ENCODE results near the gene FYTTD1.
"Not testable (repeated sequence)": the region's sequence is repeated elsewhere in the genome, so short reads cannot be mapped to it uniquely, and the experiment has no call there.

FYTTD1 gene, protein sequence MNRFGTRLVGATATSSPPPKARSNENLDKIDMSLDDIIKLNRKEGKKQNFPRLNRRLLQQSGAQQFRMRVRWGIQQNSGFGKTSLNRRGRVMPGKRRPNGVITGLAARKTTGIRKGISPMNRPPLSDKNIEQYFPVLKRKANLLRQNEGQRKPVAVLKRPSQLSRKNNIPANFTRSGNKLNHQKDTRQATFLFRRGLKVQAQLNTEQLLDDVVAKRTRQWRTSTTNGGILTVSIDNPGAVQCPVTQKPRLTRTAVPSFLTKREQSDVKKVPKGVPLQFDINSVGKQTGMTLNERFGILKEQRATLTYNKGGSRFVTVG

DNA sequence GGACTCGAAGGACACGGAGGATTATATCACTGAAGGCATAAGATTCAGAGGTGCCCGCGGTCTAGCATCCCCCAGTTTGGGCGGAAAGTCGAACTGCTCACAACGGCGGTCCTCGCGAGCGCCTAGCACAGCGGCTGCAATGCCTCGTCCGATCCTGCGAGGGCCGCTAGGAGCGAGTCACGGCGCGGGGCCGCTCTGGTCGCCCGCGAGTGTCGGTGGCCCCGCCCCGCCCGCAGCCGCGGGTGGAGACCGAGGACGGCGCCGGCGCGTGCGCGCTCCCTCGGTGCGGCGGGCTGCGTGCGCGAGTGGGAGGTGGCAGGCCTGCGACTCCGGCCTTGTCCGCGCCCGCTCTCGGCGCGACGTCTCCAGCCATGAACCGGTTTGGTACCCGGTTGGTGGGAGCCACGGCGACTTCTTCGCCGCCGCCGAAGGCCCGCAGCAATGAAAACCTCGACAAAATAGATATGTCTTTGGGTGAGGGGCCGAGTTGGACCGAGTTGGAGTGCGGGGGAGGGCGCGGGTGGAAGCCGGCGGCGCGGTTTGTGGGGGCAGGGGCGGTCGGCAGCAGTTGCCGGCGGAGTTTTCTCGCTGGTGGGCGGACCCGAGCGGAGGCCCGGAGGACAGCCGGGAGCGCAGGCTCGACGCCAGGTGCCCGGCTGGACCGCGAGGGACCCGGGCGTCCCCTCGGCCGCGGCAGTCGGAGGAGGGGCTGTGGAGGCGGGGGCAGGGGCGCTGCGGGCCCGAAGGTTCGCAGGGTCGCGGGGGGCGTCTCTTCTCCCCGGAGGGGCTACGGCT is at the start of gene FYTTD1:
Gene FYTTD1, plus strand, starts transcription at position 283 of the 795 bp plus-strand sequence. Its CDS starts 89 bp downstream, at position 372.
- DNase-seq: peak; percentile 89

DNA sequence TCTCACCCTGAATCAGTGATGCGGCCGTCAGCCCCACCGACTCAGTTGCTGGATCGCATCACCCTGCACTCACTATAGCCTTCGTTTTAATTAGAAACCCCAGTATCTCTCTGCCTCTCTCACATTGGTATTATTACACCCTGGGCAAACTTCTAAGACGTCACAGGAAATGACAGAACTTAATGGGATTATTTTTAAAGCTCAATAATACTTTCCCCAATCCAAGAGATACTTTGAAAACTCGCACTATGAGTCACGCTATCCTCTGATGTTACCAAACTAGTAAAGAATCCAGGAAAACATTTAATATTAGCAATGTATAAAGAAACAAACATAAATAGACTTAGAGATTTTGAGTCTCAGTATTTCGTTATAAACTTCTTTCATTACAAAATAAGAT is 49.6 kb upstream of the FYTTD1 start:
- no peak for DNase-seq

DNA sequence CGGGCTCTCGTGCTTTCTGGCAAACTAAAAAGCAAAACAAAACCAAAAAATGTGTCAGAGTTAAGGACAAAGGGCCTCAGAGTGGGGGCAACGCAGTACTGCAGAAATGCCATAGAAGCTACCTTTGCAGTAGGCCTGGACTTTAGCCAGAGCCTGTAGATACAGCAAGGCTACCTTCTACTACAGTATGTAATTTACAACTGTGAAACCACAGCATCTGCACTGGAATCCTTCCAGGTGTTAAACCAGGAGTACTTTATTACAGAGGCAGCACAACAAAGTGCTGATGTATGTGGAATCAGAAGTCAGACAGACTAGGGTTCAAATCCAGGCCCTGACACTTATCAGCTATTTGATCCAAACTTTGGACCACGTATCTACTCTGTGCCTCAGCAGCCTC is 47.8 kb upstream of the FYTTD1 start:
- no peak for DNase-seq

DNA sequence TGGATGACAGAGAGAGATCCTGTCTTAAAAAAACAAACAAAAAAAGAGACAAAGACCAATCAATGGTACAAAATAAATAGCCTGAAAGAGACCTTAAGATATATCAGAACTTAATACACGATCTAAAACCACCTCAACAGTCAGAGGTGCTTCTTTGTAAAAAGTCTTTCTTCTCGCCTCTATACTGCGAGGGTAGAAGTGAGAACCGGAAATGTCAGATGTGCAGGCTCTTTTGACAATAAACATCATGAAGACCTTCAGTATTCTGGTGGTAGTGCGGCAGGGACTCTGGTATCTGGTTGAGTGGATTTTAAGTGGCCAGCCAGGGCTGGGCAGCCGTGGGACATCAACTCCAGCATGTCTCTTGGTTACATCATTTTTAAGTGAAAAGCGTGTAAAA is 43.0 kb upstream of the FYTTD1 start:
- DNase-seq: peak; percentile 25

DNA sequence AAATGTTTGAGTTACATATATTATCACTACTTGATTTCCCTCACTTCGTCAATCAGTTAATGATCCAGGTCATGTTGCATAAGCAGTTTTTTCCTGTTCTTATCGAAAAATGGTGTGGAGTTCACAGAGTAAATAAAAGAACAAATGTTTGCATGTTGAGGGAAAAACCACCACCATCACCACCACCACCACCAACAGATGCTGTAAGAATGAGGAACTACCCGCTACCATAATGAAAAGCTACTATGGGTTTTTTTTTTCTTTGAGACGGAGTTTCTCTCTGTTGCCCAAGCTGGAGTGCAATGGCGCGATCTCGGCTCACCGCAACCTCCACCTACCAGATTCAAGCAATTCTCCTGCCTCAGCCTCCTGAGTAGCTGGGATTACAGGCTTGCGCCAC is 40.5 kb upstream of the FYTTD1 start:
- DNase-seq: no peak

DNA sequence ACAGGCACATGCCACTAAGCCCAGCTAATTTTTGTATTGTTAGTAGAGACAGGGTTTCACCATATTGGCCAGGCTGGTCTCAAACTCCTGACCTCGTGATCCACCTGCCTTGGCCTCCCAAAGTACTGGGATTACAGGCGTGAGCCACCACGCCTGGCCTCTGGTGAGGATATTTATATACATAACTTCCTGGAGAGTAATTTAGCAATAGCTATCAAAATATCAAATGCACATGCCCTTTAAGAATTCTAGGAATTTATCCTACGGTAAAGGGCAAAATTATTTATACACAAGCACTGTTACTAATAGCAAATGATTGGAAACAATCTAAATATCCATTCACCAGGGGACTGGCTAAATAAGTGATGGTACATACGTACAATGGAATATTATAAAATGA is 38.7 kb upstream of the FYTTD1 start:
- not testable (repeated sequence) for DNase-seq

DNA sequence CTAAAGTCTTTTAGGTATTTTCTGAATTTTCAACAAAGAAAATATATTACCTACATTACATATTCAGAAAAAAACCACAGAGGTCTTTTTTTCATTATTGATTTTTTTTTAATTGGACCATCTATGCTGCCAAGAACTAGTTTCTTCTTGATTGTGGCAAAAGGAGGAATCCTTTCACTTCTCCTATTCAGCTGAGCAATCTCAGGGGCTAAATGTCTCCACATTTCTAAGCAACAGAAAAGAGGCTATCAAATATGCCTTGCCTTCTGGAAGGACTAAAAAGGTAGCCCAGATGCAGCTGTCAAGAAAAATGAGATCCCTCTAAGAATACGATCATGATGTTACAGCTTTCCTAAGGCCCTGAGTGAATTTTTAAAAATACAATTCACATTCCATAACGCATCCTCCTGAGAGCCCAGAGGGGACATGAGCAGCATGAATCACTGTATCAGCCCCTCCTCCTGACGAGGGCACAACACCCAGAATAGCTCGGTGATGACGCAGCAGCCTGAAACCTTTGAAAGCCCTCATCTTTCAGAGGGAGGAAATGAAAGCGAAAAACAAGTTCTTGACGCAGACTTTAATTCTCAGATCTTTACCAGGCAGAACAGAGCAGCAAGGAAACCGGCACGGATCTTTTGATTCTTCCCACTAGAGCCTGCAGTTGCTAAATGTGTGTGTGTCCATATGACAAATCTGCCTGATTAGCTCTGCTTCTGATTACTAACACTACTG is 37.5 kb upstream of the FYTTD1 start:
- peak; percentile 93 for DNase-seq

DNA sequence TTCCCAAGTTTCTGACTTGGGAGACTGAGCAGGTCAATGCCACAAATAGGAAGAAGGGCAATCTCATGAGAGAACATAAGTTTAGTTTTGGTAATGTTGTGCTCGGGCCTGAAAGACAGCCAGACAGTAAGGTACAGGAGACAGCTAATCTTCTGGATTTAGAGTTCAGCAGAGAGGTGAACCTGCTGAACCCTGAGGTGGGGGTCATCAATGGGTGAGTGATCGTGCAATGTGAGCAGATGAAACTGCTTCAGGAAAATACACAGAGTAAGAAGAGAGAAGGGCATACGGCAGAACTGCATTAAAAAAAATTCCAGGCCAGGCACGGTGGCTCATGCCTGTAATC is 36.2 kb upstream of the FYTTD1 start:
- no peak for DNase-seq

DNA sequence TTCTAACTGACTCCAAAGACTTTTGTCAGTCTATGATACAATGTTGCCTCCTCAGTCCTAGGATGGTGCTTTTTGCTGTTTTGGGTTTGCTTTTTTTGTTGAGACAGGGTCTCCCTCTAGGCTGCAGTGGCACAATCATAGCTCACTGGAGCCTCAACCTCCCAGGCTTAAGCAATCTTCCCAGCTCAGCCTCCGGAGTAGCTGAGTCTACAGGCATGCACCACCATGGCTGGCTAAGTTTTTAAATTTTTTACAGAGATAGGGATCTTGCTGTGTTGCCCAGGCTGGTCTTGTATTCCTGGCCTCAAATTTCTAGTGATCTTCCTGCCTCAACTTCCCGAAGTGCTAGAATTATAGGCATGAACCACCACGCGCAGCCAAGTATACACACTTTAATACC is 35.4 kb upstream of the FYTTD1 start:
- no peak for DNase-seq

DNA sequence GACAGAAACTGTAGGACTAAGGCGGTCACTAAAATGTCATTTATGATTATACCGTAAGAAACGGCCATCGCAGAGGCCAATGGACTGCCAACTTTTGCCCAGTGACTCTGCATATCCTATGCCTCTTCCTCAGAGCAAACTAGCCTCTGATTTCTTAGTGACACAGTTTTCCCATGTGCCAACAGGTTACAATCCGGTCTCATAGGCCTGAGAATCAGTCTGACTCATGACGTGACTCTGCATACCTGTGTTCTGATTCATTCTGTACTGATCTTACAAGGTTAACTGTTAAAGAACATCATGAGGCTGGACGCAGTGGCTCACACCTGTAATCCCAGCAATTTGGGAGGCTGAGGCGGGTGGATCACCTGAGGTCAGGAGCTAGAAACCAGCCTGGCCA is 30.8 kb upstream of the FYTTD1 start:
- no peak for DNase-seq

DNA sequence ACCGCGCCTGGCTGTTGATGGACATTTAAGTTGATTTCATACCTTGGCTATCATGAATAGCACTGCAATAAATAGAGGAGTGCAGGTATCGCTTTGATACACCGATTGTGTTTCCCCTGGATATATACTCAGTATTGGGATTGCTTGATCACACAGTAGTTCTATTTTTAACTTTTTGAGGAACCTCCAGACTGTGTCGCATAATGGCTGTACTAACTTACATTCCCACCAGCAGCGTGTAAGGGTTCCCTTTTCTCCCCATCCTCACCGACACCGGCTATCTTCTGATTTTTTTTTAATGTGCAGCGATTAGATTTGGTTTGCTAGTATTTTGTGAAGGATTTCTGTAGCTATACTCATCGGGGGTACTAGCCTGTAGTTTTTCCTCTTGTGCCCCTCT is 29.0 kb upstream of the FYTTD1 start:
- DNase-seq: no peak

DNA sequence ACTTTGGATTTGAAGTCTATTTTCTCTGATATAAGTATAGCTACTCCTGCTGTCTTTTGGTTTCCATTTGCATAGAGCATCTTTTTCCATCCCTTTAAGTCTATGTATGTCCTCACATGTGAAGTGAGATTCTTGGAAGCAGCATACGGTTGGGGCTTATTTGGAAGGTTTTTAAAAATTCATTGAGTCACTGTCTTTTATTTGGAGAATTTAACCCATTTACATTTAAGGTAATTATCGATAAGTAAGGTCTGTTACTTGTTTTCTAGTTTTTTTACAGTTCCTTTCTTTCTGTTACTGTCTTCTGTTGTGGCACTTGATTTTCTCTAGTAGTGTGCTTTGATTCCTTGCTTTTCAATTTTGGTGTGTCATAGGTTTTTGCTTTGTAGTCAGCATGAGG is 26.9 kb upstream of the FYTTD1 start:
- DNase-seq: no peak

DNA sequence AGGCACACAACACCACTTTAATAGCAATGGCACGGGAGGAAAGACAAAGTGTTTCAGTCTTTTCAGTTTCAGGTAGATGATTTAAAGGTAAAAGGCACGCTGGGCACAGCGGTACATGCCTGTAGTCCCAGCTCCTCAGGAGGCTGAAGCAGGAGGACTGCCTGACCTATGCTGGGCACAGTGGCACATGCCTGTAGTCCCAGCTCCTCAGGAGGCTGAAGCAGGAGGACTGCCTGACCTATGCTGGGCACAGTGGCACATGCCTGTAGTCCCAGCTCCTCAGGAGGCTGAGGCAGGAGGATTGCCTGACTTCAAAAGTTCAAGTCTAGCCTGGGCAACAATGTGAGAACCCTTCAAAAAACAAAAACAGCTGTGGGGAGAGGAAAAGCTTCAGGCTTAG is 21.8 kb upstream of the FYTTD1 start:
- not testable (repeated sequence) for DNase-seq

DNA sequence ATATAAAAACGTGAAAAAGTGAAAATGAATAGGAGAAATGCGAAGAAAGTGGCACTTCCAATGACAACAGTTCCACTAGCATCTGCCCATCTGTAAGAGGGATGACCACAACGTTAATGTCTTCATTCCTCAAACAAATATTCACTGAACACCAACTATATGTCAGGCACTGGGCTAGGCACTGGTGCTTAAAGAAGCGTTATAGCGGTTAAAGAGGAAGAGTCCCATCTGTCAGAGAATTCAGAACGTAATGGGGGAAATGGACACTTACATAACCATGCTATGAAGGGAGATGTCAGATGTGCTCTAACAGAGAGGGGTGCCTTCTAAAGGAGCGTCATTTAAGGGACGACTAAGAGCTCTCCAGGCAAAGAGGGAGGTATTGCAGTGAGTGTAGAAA is 21.2 kb upstream of the FYTTD1 start:
- DNase-seq: no peak

DNA sequence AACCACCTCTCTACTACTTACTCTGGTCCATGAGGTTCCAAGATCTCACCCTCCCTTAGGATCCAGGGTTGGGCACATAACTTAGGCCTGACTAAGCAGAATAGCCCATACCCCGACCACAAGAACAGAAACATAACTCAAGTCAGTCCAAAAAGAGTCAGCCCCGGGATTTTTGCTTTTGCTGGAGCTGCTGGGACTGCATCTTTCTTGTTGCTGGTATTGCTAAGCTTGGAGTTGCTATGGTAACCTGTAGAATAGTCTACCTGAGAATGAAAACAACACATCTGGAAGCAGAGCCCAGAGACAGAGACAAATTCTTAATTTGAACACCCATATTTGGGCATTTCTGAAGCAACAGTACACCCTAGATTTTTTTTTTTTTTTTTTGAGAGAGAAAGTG is 19.5 kb upstream of the FYTTD1 start:
- DNase-seq: peak; percentile 25

DNA sequence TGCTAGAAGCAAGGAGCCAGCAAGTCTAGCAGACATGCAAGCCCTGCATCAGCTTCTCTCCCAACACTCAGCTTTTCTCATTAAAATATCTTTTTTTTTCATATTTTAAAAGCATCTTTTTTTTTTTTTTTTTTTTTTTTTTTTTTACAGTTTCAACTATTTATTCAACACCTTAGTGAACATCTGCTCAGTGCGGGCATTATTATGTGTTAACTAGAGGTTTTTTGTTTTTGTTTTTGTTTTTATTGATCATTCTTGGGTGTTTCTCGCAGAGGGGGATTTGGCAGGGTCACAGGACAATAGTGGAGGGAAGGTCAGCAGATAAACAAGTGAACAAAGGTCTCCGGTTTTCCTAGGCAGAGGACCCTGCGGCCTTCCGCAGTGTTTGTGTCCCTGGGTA is 18.9 kb upstream of the FYTTD1 start:
- not testable (repeated sequence) for DNase-seq

DNA sequence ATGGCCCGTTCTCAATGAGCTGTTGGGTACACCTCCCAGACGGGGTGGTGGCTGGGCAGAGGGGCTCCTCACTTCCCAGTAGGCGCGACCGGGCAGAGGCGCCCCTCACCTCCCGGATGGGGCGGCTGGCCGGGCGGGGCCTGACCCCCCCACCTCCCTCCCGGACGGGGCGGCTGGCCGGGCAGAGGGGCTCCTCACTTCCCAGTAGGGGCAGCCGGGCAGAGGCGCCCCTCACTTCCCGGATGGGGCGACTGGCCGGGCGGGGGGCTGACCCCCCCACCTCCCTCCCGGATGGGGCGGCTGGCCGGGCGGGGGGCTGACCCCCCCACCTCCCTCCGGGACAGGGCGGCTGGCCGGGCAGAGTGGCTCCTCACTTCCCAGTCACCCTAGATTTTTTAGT is 18.2 kb upstream of the FYTTD1 start:
- not testable (repeated sequence) for DNase-seq

DNA sequence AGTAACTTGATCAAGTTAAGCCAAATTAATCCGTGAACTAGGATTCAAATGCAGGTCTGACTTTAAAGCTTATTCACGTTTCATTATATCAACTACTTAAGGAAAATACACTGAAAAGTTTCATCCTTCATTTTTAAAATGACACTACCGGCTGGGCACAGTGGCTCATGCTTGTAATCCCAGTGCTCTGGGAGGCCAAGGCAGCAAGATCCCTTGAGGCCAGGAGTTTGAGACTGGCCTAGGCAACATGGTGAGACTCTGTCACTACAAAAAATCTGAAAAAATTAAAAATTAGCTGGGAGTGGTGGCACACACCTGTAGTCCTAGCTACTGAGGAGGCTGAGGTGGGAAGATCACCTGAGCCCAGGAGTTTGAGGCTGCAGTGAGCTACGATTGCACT is 16.6 kb upstream of the FYTTD1 start:
- no peak for DNase-seq

DNA sequence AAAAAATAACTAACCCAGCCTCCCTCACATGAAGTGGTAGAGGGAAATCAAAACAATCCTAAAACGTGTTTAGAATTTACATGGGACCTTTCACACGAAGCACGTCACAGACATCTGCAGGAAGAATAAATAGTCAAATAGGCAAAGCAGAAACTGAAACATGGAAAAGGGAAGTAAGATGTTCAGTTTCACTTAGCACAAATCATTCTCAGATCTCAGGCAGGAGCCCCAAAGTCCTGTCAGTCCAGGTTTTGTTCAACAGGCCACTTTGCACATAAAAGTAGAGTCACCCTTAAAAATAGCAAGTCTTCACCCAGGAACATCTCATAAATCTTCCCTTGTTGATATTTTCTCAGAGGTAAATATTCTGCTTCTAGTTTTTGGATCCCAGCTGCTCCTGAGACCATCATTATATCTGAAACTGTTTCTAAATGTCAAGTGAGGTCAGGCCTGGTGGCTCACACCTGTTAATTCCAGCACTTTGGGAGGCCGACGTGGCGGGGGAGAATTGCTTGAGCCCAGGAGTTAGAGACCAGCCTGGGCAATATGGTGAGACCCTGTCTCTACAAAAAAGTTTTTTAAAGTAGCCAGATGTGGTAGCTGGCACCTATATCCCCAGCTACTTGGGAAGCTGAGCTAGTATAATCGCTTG is 14.9 kb upstream of the FYTTD1 start:
- DNase-seq: no peak

DNA sequence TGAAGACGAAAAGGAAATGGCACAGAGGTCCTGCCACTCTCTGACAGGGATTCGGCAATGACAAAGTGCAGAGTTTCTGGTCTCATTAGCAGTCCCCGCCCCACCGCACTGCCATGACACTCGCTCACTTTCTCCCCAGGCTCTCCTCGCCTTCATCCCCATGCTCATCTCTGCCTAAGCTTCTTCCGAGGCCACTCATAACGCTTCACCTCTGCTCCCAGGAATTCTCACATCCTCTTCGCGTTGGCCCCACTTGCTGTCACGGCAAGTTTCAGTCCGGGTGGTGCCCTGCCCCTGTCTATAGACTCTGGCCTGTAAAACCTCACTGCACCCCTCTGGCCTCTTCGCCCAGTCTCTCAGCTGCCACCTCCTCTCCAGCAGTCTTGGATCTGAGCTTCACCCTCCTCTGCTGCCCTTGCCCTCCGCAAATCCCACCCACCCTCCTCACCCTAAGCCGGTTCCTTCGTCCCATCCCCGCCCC is 13.6 kb upstream of the FYTTD1 start:
- DNase-seq: peak; percentile 50

DNA sequence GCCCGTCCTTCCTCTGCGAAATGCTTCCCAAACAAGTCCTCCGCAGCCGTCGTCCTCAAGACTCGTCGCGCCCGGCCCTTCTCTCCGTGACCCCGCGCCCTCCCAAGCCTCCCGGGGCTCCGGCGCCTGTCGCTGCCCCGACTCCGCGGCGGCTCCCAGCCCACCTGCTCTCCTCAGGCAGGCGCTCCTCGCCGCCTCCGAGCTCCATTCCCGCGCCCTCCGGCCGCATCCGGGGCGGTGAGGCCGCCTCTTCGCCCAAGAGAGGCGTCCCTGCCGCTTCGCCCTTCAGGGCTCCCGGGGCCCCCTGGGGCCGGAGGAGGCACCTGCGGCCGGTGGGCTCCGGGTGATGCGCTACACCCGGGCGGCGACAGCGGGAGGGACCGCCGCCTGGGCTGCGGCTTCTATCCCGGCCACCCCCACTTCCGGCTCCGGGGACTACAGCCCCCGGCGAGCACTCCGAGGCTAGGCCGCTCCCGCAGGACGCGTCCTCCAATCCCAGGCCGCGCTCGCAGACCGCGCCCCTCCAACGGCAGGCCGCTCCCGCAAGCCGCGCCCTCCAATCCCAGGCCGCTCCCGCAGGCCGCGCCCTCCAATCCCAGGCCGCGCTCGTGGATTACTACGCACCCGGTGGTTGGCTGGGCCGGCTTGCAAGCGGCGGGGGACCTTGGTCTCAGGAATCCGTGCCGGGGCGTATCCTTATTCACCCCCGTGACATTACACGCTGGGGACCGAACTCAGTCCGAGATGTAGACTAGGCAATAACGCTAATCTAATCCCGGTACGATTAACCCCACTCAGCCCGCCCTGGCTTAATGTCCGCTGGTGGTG is 13.0 kb upstream of the FYTTD1 start, which contains the start of gene RUBCN:
Gene RUBCN, minus strand, starts transcription at position 414 of the 828 bp plus-strand sequence. Its CDS starts 185 bp downstream, at position 229.
- DNase-seq: peak; percentile 93

DNA sequence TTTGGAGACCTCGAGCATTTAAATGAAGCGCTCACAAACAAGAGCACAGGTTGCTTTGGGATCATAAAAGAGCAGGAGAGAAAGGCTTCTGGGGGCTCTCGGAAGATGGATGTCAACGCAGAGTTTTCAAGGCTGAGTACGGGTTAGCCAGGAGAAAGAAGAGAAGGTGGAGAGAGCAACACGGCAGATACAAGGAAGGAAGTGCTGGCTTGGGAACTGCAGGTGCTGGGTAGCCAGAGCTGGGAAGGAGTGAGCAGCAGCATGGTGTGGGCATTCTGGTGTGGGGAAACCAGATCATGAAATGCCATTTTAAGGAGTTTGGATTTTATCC is 12.4 kb upstream of the FYTTD1 start:
- DNase-seq: no peak

Measured in CD4-positive, alpha-beta T cell treated with Interleukin-17A for 1 hour (primary cell).